A673 (cell line): ENCODE data around the gene FETUB. TPM values are rescaled to one million over a fixed set of nuclear protein-coding genes. Genes with fewer than 3 reads are reported as not detected.
"Not testable (repeated sequence)": the region's sequence is repeated elsewhere in the genome, so short reads cannot be mapped to it uniquely, and the experiment has no call there.

Source experiments
- BruUV-seq: library from RNA; stranded (reverse); fragments of 400-500 nt; replicated peaks from 2 replicates; lab custom pipeline; 2021; lab: Mats Ljungman, UMichigan
- CTCF ChIA-PET: fragments of 300-600 bp; sonication (Branson Sonifier 250); formaldehyde crosslinking; loops from one replicate; lab custom pipeline; 2022; ENCODE audit warnings: antibody characterized with exemption; lab: Charles Lee
- POLR2A ChIA-PET: fragments of 300-600 bp; sonication (Branson Sonifier 250); formaldehyde crosslinking; loops from one replicate; lab custom pipeline; 2022; ENCODE audit warnings: antibody characterized with exemption; ENCODE audit not compliant: low non-redundant PET; lab: Charles Lee
- DNase-seq: peaks from one replicate; pipeline ENCODE4 v3.0.0-alpha.2; 2015; ENCODE audit warnings: low spot score
- H3K27ac ChIP-seq: fragments of 200-600 bp; sonication (generic); 2 replicates; pipeline ENCODE4 v1.5.1; 2016; ENCODE audit warnings: mixed run types, low read depth, mild to moderate bottlenecking, mixed read lengths, antibody characterized with exemption, low read length; ENCODE audit not compliant: poor library complexity, severe bottlenecking
- H3K27me3 ChIP-seq: fragments of 200-600 bp; sonication (generic); replicated peaks from 2 replicates; pipeline ENCODE4 v1.6.1; 2017; ENCODE audit warnings: mixed run types, low read depth, mild to moderate bottlenecking, mixed read lengths, antibody characterized with exemption, low read length; ENCODE audit not compliant: insufficient read depth, poor library complexity
- H3K36me3 ChIP-seq: fragments of 200-600 bp; sonication (generic); 2 replicates; pipeline ENCODE4 v1.6.1; 2016; ENCODE audit warnings: mixed run types, mild to moderate bottlenecking, mixed read lengths, antibody characterized with exemption, low read length; ENCODE audit not compliant: insufficient read depth, poor library complexity, severe bottlenecking
- H3K4me1 ChIP-seq: fragments of 200-600 bp; sonication (generic); 2 replicates; pipeline ENCODE4 v1.6.1; 2017; ENCODE audit warnings: mixed run types, mild to moderate bottlenecking, mixed read lengths, antibody characterized with exemption, low read length; ENCODE audit not compliant: insufficient read depth, poor library complexity, severe bottlenecking
- H3K4me3 ChIP-seq: fragments of 200-600 bp; sonication (generic); 2 replicates; pipeline ENCODE4 v1.5.1; 2016; ENCODE audit warnings: low read depth, mixed run types, mild to moderate bottlenecking, mixed read lengths, low read length; ENCODE audit not compliant: poor library complexity, severe bottlenecking
- H3K9me3 ChIP-seq: fragments of 200-600 bp; sonication (generic); 2 replicates; pipeline ENCODE4 v1.6.1; 2016; ENCODE audit warnings: mixed run types, low read depth, mild to moderate bottlenecking, mixed read lengths, antibody characterized with exemption, low read length; ENCODE audit not compliant: poor library complexity, severe bottlenecking
- EZH2 ChIP-seq: fragments of 200-600 bp; sonication (generic); IDR thresholded peaks from 2 replicates; pipeline ENCODE4 v1.6.1; 2017; ENCODE audit warnings: borderline replicate concordance, low read depth, mild to moderate bottlenecking, mixed read lengths, antibody characterized with exemption, low read length; ENCODE audit not compliant: poor library complexity, severe bottlenecking
- intact Hi-C: fragments of 100-400 bp; cut with micrococcal nuclease; formaldehyde crosslinking; loops from one replicate; pipeline ENCODE4 v1.10.0; 2022; ENCODE audit not compliant: unreplicated experiment
- total RNA-seq: library from RNA; stranded (reverse); gene quantifications from 2 replicates; pipeline ENCODE4 v1.2.3, GENCODE V29; 2021
- TF ChIP-seq, protein P1 (sequence below): fragments of 300-800, 200-600 bp; sonication (generic); conservative IDR thresholded peaks from 2 replicates; pipeline ENCODE4 v1.5.1; 2017; ENCODE audit warnings: low read depth, mild to moderate bottlenecking, antibody characterized with exemption, low read length, moderate library complexity, mixed read lengths

Gene FETUB
- total RNA-seq, 1 experiment from 2014 or later, result not detected

DNA sequence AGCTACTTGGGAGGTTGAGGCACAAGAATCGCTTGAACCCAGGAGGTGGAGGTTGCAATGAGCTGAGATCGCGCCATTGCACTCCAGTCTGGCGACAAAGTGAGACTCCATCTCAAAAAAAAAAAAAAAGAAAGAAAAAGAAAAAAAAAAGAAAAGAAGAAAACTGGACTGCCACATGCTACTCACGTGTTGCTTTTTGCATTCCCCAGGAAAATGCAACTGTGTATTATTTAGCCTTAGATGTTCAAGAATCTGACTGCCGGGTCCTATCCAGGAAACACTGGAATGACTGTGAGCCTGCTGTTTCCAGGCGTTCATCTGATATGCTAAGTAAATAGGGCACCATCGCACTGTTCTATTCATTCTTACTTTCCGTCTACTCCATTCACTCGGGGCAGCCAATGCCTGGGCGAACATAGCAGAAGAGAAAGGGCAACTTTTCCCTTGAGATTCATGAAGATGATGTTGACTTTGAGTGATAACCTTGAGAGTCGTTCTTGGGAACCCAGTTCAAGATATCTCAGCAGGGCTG is 47.0 kb downstream of the FETUB start:
- Histone ChIP-seq H3K4me3 (no peak overlapping the region), H3K9me3 (no peaks in the 10 kb centered on the region), H3K36me3 (no peaks in the 10 kb centered on the region), H3K27me3 (no peaks in the 10 kb centered on the region), H3K27ac (no peak overlapping the region), H3K4me1 (no peaks in the 10 kb centered on the region)
- ChIA-PET POLR2A (no interaction called here), CTCF (no interaction called here)
- TF ChIP-seq EZH2, result no peak
- no TSS peak for BruUV-seq
- intact Hi-C loops, result no loop called here
- DNase-seq, result no peak

DNA sequence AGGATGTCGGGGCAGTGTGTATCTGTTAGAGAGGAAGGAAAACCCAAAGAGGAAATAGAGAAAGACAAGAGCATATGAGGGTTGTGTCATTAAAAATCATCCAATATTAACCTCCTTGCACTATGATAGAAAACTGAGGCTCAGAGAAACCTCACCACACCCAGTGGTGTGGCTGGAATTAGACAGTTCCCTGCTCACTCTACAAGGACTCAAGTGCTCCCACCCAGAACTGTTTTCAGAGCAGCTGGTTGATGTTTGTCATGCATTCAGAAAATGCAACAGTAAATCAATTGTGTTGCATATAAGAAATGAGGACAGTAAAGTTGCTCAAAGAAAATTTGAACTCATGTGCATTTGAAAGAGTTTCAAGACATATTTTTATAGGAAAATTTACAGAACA is 50.1 kb downstream of the FETUB start:
- POLR2A ChIA-PET, H3K27me3 ChIP-seq, H3K4me1 ChIP-seq, BruUV-seq, DNase-seq, H3K4me3 ChIP-seq, CTCF ChIA-PET, intact Hi-C loops, H3K27ac ChIP-seq, H3K9me3 ChIP-seq, H3K36me3 ChIP-seq: not testable (repeated sequence)

DNA sequence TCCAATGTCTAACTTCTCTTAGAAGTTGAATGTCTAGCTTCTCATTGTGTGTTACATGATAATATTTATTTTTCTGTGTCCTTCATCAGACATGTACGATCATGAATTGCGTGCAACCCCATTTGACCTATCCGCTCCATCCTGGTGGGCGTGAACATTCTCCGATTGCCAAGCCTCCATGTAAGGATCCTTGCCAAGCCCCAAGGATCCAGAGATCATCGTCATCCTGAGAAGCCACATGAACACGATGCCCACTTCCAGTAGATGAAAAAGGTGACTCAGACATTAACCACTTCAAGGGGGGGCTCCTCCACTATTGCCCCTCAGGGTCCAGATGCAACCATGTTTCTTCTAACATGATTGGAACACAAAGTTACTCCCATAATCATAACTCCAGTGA is 51.5 kb downstream of the FETUB start:
- H3K27me3 ChIP-seq, result no peaks in the 10 kb centered on the region
- H3K4me3 ChIP-seq, result no peak overlapping the region
- no TSS peak for BruUV-seq
- H3K36me3 ChIP-seq, result no peaks in the 10 kb centered on the region
- H3K4me1 ChIP-seq, result no peaks in the 10 kb centered on the region
- POLR2A ChIA-PET, result no interaction called here
- H3K9me3 ChIP-seq, result no peaks in the 10 kb centered on the region
- CTCF ChIA-PET, result no interaction called here
- no peak overlapping the region for H3K27ac ChIP-seq
- intact Hi-C loops, result no loop called here
- no peak for TF ChIP-seq EZH2
- TF ChIP-seq, protein P1, sequence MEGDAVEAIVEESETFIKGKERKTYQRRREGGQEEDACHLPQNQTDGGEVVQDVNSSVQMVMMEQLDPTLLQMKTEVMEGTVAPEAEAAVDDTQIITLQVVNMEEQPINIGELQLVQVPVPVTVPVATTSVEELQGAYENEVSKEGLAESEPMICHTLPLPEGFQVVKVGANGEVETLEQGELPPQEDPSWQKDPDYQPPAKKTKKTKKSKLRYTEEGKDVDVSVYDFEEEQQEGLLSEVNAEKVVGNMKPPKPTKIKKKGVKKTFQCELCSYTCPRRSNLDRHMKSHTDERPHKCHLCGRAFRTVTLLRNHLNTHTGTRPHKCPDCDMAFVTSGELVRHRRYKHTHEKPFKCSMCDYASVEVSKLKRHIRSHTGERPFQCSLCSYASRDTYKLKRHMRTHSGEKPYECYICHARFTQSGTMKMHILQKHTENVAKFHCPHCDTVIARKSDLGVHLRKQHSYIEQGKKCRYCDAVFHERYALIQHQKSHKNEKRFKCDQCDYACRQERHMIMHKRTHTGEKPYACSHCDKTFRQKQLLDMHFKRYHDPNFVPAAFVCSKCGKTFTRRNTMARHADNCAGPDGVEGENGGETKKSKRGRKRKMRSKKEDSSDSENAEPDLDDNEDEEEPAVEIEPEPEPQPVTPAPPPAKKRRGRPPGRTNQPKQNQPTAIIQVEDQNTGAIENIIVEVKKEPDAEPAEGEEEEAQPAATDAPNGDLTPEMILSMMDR, result no peak
- DNase-seq, result no peak

- TF ChIP-seq, protein P1, result no peak
- no peak for TF ChIP-seq EZH2
- POLR2A ChIA-PET, result no interaction called here
Observed at GRCh38 chr3:186693843-186694242, 53.6 kb downstream of the FETUB start.

More at GRCh38 chr3:186693843-186694242, 53.6 kb downstream of the FETUB start:
- H3K36me3 ChIP-seq, result no peaks in the 10 kb centered on the region
- H3K27me3 ChIP-seq, result no peaks in the 10 kb centered on the region
- BruUV-seq, result no TSS peak
- H3K9me3 ChIP-seq, result no peaks in the 10 kb centered on the region
- no peaks in the 10 kb centered on the region for H3K4me1 ChIP-seq
- no peak overlapping the region for H3K4me3 ChIP-seq
- DNase-seq, result no peak
- H3K27ac ChIP-seq, result no peak overlapping the region
- CTCF ChIA-PET, result no interaction called here
- intact Hi-C loops, result no loop called here
